T-helper 22 cell (primary cell): ENCODE results near the gene NBDY.

Experiments used
- DNase-seq: peaks from one replicate; pipeline ENCODE4 v3.0.0-alpha.2; 2020; ENCODE audit warnings: low read depth

The NBDY gene

GRCh38 chrX:56785442-56785841 lies 56.4 kb downstream of the NBDY start:
- DNase-seq = no peak

- DNase-seq = no peak
Measured at GRCh38 chrX:56786889-56787733, 58.1 kb downstream of the NBDY start.

- no peak for DNase-seq
Measured at GRCh38 chrX:56787734-56788152, 58.7 kb downstream of the NBDY start.

GRCh38 chrX:56788229-56788628 lies 59.2 kb downstream of the NBDY start:
- DNase-seq = no peak

GRCh38 chrX:56788717-56789122 lies 59.7 kb downstream of the NBDY start:
- DNase-seq = no peak

- DNase-seq = no peak
Measured at GRCh38 chrX:56789518-56790070, 60.6 kb downstream of the NBDY start.

GRCh38 chrX:56790778-56791177 lies 61.7 kb downstream of the NBDY start:
- DNase-seq = no peak

- DNase-seq = no peak
Measured at GRCh38 chrX:56791456-56791855, 62.4 kb downstream of the NBDY start.

GRCh38 chrX:56792270-56793111 lies 63.4 kb downstream of the NBDY start:
- no peak for DNase-seq

GRCh38 chrX:56793112-56793430 lies 64.0 kb downstream of the NBDY start:
- no peak for DNase-seq

- no peak for DNase-seq
Measured at GRCh38 chrX:56793521-56794320, 64.7 kb downstream of the NBDY start.

- no peak for DNase-seq
Measured at GRCh38 chrX:56794404-56795230, 65.6 kb downstream of the NBDY start.

GRCh38 chrX:56795309-56795868 lies 66.3 kb downstream of the NBDY start:
- DNase-seq = no peak

GRCh38 chrX:56796641-56797395 lies 67.8 kb downstream of the NBDY start:
- no peak for DNase-seq

GRCh38 chrX:56797574-56798338 lies 68.7 kb downstream of the NBDY start:
- no peak for DNase-seq

GRCh38 chrX:56798339-56798711 lies 69.3 kb downstream of the NBDY start:
- DNase-seq = no peak

GRCh38 chrX:56798866-56799758 lies 70.1 kb downstream of the NBDY start:
- no peak for DNase-seq

- DNase-seq = no peak
Measured at GRCh38 chrX:56800307-56800706, 71.3 kb downstream of the NBDY start.
